Epithelial cell of esophagus (primary cell): ENCODE data around the gene PHF13.
A peak's percentile ranks its signal among the peaks of the same experiment; 100 is the strongest.

Experiments used
- DNase-seq: peaks from one replicate; pipeline ENCODE4 v3.0.0; 2010; ENCODE audit warnings: low read depth
- H3K4me3 ChIP-seq: 2 replicates; pipeline ENCODE4 v1.5.1; 2011; ENCODE audit warnings: mild to moderate bottlenecking, low read length, control low read depth
- CTCF ChIP-seq: IDR thresholded peaks from 2 replicates; pipeline ENCODE4 v1.5.1; 2011; ENCODE audit warnings: low read depth, mild to moderate bottlenecking, low read length, control low read depth, inconsistent platforms; ENCODE audit not compliant: insufficient read depth; ENCODE audit errors: missing control alignments

The PHF13 gene

GRCh38 chr1:6587261-6588005, 26.1 kb upstream of the PHF13 start:
- no peak overlapping the region for H3K4me3 ChIP-seq
- TF ChIP-seq CTCF = no peak
- peak; percentile 50 for DNase-seq

DNA sequence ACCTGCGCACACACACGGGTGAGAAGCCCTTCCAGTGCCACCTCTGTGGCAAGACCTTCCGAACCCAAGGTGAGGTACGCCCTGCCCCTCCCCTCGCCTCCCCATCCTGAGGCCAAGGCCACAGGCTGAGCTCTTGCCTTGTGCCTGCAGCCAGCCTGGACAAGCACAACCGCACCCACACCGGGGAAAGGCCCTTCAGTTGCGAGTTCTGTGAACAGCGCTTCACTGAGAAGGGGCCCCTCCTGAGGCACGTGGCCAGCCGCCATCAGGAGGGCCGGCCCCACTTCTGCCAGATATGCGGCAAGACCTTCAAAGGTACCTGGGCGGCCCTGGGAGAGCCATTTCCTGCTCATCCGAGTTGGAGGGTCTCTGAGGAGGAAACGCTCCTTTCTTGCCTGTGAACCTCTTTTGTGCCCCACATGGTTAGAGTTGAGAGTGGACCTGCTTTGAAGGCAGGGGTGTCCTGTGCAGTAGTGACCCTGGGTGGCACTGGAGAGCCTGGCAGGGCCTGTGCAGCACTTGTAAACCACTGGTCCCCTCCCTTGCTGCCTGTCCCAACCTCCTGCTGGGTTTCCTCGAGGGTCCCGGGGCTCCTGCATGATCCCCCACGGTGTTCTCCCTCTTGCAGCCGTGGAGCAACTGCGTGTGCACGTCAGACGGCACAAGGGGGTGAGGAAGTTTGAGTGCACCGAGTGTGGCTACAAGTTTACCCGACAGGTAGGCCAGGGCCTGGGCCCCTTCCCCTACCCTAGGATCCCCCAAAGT, 25.2 kb upstream of the PHF13 start:
- no peak for TF ChIP-seq CTCF
- H3K4me3 ChIP-seq = no peak overlapping the region

GRCh38 chr1:6588893-6589520, 24.5 kb upstream of the PHF13 start:
- no peak for TF ChIP-seq CTCF
- no peak for DNase-seq

More for the DNA sequence above, 25.2 kb upstream of the PHF13 start:
- peak; percentile 58 for DNase-seq

GRCh38 chr1:6590046-6590445, 23.5 kb upstream of the PHF13 start:
- no peak for DNase-seq
- H3K4me3 ChIP-seq = no peak overlapping the region
- TF ChIP-seq CTCF = no peak

More at GRCh38 chr1:6588893-6589520, 24.5 kb upstream of the PHF13 start:
- H3K4me3 ChIP-seq = no peak overlapping the region

DNA sequence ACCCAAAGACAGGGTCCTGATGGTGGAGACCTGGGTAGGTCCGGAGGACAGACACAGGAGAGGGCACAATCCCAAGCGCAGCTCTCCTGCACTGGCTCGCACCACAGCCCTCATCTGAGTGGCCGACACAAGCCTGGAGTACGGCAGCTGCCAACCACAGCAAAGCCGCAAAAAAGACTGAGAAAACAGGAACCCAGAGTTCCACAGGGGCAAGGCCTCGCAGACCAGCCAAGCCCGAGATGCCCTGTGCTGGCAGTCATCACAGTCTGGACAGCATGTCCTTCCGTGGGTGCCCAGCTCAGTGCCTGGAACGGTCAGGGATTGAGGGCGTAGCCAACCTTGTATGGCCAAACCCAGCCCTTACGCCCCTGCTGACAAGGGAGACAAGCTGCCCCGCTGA, 22.3 kb upstream of the PHF13 start:
- no peak for TF ChIP-seq CTCF
- no peak for DNase-seq
- no peak overlapping the region for H3K4me3 ChIP-seq

- DNase-seq = no peak
- TF ChIP-seq CTCF = no peak
- H3K4me3 ChIP-seq = no peak overlapping the region
Measured at GRCh38 chr1:6591644-6592043, 21.9 kb upstream of the PHF13 start.
